Cardiac ventricle fibroblast (primary cell): ENCODE results near the gene EGFL7. TPM values are rescaled to one million over a fixed set of nuclear protein-coding genes. Genes with fewer than 3 reads are reported as not detected.

Experiments used
- total RNA-seq: library from RNA; depleted of rRNA; stranded (reverse); fragments of >200 nt; gene quantifications from 2 replicates; pipeline ENCODE4 v1.2.3, GENCODE V29; 2015

The EGFL7 gene
- 32.2 and 35.9 TPM in 2 replicates for total RNA-seq

DNA sequence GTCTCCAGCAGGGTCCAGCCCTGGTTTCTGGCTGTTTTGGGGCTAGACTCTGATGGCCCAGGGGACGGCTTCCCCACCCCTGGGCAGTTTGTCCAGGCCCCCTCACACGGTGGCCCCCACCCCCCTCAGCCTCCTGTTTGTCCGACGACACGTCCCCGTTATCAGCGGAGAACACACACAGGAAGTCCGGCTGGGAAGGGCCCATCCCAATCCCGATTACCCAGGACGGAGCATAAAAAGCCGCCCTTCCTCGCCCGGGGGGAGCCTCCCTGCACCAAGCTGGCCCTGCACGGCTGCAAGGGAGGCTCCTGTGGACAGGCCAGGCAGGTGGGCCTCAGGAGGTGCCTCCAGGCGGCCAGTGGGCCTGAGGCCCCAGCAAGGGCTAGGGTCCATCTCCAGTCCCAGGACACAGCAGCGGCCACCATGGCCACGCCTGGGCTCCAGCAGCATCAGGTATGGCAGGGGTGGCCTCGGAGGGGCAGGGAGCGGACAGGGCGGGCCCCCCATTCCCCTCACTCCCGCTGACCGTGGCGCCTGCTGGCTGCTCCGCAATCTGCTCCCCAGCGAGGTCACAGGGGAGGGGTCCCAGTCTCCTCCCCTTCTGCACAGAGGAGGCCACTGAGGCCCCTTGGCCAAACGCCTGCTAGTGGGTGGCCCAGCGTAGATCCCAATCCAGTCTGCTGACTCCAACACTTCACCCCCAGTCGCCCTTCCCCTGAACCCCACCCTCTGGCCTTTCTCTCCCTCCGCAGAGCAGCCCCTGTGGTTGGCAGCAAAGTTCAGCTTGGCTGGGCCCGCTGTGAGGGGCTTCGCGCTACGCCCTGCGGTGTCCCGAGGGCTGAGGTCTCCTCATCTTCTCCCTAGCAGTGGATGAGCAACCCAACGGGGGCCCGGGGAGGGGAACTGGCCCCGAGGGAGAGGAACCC lies at the start of gene EGFL7:
TSS of gene EGFL7 (plus strand) at position 261 of the 926 bp plus-strand sequence. CDS start 5,367 bp downstream, outside the sequence.

DNA sequence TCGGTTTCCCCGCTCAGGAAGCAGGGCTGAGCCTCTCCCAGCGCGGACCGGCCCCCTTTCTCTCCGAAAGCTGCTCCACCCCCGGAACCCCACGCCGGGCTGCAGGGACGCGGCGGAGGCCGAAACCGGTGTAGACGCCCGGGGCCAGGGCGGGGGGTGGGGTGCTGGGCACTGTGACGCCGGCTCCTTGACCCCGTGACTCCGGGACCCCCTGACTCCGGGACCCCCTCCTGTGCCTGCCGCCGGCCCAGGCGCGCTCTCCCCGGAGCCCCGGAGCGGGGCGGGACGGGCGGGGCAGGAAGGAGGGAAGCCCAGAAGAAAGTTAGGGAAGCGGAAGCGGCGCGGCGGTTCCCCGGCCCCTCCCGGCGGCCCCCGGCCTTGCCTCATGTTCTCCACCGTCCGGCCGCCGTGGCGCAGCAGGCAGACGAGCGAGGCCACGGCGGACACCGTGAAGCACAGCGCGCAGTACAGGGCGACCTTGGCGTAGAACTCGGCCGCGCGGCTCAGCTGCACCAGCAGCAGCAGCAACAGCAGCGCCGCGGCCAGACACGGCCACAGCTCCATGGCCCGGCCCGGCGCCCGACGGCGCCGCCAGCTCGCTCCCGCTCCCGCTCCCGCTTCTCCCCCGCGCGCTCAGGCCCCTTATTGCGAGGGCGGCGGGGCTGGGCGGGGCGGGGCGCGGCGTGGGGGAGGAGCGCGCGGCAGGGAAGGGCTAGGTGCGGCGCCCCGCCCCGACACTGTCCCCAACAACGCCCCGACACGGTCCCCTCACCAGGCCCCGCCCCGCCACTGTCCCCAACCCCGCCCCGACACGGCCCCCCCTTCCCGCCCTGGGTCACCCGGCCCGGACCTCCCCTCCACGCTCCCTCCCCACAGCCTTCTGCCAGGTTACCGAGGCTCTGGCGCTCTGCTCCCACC lies 24.3 kb downstream of the EGFL7 start, which contains the start of gene AGPAT2:
TSS of gene AGPAT2 (minus strand) at position 664 of the 918 bp plus-strand sequence. CDS start at position 564, 100 bp downstream.

DNA sequence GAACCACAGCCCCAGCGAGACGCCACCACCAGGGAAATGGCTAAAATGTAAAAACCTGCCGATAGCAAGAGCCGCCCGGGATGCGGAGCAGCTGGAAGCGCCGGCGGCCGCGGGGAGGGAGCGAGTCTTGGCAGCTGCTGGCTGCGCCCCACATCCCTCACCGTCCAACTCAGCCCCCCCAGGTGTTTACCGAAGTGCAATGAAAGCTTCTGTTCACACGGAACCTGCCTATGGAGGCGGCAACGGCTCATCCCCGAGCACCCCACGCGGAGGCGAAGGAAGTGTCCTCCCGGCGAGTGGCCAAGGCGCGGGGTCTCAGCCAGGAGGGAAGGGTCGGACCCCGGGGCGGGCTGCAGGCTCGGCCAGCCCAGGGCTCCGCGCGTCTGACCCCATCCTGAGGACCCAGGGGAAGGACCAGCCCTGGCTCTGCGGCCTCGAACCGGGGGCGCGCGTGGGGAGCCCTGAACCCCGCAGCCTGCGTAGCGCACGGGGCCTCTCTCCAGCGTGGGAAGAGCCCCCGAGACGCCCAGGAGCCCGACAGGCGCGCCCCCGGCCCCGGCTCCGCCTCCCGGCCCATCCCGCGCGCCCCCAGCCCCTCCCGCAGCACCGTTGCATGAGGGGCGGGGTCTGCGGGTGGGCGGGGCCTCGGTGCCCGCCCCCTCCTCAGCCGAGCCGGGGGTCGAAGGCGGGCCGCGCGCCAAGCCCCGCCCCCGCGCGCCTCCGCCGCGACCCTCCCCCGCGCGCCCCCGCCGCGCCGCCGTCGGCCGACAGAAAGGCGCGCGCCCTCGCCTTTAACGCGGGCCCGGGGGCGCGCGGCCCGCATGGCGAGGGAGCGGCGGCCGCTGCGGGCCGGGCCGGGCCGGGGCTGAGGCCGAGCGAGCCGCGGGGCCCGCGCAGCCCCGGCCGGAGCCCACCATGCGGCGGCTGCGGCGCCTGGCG lies 49.3 kb downstream of the EGFL7 start, which contains the start of gene DIPK1B:
TSS of gene DIPK1B (plus strand) at position 822 of the 939 bp plus-strand sequence. CDS start at position 916, 94 bp downstream.

Other genes with a start within 250 kb of the EGFL7 start
- gene INPP5E, start 223.1 kb upstream of the EGFL7 start, total RNA-seq, result 6.2 and 8.0 TPM in 2 replicates
- 56.2 and 64.3 TPM in 2 replicates for gene SEC16A, start 179.9 kb upstream of the EGFL7 start, total RNA-seq
- 17.6 and 23.4 TPM in 2 replicates for gene NOTCH1, start 116.9 kb upstream of the EGFL7 start, total RNA-seq
- gene AGPAT2, start 24.5 kb downstream of the EGFL7 start, total RNA-seq, result 42.3 and 45.0 TPM in 2 replicates
- 5.4 and 9.2 TPM in 2 replicates for gene DIPK1B, start 49.7 kb downstream of the EGFL7 start, total RNA-seq
- not detected in 2 replicates for gene LCN10, start 80.0 kb downstream of the EGFL7 start, total RNA-seq
- not detected in 2 replicates for gene LCN6, start 85.6 kb downstream of the EGFL7 start, total RNA-seq
- gene LCN8, start 95.3 kb downstream of the EGFL7 start, total RNA-seq, result not detected in 2 replicates
- gene LCN15, start 101.6 kb downstream of the EGFL7 start, total RNA-seq, result not detected in 2 replicates
- 43.6 and 52.5 TPM in 2 replicates for gene TMEM141, start 128.4 kb downstream of the EGFL7 start, total RNA-seq
- 0.39 and 1.1 TPM in 2 replicates for gene CCDC183, start 133.4 kb downstream of the EGFL7 start, total RNA-seq
- 38.4 and 41.8 TPM in 2 replicates for gene RABL6, start 145.0 kb downstream of the EGFL7 start, total RNA-seq
- 1.1 and 1.4 TPM in 2 replicates for gene AJM1, start 179.6 kb downstream of the EGFL7 start, total RNA-seq
- 109 TPM in 2 replicates for gene PHPT1, start 186.5 kb downstream of the EGFL7 start, total RNA-seq
- gene MAMDC4, start 189.4 kb downstream of the EGFL7 start, total RNA-seq, result 0.37 and 0.78 TPM in 2 replicates
- gene EDF1, start 203.4 kb downstream of the EGFL7 start, total RNA-seq, result 418 and 434 TPM in 2 replicates
- 3.9 and 5.9 TPM in 2 replicates for gene TRAF2, start 223.6 kb downstream of the EGFL7 start, total RNA-seq